Measurements from ENCODE around the gene SERTAD3.

SERTAD3 gene

DNA sequence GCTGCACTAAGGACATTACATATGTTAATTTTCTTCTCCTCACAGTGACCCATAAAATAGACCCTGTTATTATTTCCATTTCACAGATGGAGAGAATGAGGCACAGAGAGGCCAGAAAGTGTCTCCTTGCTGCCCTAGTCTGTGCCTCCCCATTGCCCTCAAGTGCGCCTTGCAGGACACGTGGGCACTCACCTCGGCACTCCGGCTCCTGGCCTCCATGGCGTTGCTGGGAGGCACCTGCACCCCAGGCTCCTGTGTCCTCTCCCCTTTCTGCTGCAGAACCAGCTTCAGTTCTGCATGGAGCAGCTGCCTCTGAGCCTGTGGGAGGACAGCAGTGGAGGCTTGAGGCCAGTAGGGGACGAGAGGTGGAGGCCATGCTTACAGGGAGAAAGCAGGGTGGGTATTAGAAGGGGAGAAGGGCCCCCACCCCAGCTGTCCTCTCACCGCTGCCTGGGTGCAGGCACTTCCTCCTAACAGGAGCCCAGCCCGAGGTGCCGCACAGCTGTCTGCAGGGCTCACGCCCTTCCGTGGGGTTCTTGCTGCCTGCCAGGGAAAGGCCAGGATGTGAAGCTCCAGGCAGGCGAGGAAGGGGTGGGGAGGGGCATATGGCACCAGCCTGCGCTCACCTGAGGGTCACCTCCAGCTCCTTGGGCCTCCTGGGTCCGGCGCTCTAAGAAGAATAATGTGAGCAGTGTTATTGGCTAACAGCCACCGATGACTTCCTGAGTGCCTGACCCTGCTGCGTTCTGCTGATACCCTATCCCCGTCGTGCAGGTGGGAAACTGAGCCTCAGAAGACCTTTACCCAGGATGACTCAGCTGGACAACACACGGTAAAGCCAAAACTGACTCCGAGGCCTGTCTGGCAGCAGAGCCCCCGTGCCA, 36.2 kb downstream of the SERTAD3 start:
- no peak for DNase-seq

DNA sequence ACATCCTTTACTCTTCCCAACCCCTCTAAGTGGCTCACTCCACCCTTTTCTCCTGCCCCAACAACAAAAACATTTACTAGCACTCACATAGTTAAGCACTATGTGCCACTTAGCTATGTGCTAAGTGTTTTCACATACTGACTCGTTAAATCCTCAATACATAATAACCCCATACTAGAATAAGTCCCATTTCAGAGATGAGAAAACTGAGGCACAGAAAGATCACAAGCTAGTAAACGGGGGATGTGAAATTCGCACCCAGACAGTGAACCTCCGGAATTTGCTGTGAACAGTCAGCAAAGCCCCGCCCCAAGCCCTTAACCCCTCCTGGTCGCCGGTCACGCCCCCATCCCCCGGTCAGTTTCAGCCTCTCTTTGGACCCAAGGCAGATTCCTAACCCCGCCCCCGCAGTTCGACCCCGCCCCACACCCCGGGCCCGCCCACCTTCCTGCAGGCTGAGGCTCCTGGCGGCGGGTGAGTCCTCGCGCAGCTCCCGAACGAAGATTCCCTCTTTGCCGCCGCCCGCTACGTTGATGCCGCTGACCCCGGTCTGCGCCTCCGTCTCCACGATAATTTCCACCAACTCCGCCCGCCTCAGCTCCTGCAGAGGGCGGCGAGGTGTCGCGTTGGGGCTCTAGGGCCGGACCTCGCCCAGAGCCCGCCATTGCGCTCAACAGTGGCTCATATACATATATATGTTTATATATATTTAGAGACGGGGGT, 40.7 kb downstream of the SERTAD3 start:
- peak; percentile 94 for DNase-seq

DNA sequence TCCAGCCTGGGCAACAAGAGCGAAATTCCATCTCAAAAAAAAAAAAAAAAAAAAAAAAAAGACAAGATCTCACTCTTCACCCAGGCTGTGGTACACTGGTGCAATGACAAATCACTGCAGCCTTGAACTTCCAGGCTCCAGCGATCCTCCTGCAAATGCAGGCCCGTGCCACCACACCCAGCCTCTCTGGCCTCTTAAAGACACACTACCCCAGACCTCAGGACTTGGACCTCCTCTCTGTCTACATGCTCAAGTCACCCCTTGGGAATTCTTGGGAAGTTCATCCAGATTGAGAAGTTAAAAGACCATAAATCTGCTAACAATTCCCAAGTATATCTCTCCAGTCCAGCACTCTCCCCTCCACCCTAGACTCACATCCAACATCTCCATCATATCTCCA, 43.6 kb downstream of the SERTAD3 start:
- no peak for DNase-seq

DNA sequence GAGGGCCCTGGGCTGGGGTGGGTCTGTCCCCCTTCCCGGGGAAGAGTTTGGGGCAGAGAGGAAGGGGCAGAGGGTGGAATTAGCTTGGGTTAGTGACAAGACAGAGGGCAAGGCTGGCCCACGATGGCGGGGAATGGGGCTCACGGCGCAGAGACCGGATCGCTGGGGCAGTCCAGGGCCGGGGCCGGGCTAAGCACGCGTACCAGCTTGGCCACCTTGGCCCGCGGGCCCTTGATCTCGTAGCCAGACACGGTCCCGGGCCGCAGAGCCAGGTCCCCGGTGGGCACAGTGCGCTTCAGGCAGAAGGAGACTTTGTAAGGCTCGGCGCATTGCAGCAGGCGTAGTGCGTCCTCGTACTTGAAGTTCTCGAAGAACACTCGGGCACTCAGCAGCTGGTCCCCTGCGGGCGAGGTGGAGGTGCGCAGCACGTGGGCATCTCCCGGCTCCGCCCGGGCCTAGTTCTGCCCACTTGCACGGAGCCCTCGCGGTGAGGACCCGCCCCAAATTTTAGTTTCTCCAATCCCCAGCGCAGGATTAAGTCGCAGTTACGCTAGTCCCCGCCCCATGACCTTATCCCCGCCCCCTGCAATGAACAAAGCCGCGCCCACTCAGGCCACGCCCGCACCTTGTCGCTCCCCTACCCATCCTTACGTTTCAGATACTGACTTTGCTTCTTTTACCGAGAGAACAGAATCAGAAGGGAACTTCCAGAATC, 45.6 kb downstream of the SERTAD3 start:
- DNase-seq, result no peak

DNA sequence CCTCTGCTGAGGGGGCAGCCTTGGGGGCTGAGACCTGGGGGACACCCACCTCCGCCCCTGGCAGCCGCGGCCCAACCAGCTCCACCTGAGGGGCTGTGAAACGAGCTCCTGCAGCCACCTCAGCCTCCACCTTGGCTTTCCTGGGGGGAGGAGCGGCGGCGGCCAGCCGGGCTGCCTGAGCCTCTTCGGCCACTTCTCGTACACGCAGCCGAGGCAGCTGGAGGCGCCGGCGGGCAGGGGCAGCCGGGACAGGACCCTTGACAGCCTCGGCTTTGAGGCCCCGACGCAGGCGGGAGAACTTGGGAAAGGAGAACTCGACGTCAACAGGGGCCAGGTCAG, 46.6 kb downstream of the SERTAD3 start:
- DNase-seq, result no peak

DNA sequence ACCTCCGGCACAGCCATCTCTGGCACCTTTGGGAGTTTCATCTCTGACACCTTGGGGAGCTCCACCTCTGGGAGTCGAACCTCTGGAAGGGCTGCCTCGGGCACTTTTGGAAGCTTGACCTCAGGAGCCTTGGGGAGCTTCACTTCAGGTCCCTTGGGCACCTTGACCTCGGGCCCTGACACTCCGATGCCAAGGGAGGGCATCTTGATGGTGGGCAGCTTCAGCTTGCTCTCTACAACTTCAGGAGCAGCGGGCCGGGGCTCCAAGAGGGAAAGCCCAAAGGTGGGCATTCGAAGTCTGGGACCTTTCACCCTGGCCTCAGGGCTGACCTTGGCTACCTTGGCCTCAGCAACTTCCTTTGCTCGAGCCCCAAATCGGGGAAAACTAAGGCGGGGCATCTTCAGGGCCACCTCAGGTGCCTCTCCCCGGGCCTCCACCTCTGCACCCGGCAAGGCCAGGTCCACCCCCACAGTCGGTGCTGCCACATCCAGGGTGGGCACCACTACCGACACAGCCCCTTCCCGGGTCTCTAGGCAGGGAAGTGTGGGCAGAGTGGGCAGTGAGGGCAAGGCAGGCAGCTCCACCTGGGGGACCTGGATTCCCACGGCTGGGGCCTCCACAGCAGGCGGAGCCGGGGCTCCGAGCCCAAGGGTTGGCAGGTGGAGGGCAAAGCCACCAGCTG, 47.1 kb downstream of the SERTAD3 start:
- no peak for DNase-seq

DNA sequence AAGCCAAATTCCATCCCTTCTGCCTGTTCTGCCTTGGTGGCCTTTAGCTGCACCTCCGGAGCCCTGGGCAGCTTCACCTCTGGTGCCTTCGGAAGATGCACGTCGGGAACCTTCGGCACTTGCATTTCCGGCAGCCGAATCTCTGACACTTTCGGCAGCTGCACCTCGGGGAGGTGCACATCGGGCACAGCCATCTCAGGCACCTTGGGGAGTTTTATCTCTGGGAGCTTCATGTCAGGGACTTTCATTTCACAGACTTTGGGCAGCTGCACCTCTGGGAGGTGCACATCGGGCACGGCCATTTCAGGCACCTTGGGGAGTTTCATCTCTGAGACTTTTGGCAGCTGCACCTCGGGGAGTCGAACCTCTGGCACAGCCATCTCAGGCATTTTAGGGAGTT, 48.2 kb downstream of the SERTAD3 start:
- no peak for DNase-seq

DNA sequence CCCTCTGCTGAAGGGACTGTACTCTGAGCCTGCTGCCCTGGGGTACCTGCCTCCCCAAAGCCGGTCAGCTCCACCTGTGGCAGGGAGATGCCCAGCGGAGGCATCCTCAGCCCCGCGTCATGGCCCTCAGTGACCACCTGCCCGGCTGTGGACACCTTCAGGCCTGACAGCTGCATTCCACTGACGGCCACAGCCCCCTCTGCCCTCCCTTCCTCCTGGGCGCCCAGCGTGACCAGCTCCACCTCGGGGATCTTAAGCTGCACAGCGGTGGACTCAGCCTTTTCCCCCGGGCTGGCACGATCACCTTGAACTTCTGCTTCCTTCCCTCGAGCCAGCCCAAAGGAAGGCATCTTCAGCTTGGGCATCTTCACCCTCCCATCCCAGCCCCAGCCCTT, 49.3 kb downstream of the SERTAD3 start:
- DNase-seq, result no peak

DNA sequence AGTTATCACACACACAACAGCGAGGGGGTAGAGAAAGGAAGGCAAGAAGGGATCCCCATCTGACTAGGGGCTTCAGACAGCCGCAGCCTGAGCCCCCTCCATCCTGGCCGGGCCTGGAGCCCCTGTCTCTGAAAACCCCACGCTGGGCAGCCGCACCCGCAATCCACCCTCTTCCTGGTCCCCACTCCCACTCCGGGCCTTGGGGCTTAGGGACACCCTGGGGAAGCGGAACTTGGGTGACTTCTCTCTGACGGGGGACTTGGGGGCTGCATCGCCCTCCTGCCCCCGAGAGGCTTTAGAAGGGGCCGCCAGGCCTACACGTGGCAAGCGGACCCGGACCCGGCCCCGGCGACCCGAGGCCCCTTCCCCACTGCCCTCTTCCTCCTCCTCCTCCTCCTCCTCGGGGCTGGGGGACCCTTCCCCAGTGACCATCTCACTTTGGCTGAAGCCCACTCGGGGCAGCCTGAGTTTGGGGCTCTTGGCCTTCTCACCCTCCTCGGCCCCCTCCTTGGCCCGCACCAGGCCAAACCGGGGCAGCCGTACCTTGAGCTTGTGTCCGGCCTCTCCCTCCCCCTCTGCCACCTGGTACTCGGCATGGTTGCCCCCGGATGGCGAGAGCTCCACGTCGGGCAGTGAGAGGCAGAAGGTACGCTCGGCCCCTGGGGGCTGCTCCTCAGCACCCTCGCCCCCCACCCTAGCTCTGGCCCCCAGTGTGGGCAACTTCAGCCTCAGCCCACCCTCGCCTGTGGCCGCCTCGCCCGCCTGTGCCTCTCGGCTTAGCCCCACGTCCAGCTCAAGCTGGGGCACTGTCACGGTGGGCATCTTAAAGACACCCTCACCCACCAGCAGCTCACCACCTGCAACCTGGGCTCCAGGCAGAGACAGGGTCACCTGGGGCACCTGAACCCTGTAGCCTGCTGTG, 50.0 kb downstream of the SERTAD3 start:
- DNase-seq, result no peak

DNA sequence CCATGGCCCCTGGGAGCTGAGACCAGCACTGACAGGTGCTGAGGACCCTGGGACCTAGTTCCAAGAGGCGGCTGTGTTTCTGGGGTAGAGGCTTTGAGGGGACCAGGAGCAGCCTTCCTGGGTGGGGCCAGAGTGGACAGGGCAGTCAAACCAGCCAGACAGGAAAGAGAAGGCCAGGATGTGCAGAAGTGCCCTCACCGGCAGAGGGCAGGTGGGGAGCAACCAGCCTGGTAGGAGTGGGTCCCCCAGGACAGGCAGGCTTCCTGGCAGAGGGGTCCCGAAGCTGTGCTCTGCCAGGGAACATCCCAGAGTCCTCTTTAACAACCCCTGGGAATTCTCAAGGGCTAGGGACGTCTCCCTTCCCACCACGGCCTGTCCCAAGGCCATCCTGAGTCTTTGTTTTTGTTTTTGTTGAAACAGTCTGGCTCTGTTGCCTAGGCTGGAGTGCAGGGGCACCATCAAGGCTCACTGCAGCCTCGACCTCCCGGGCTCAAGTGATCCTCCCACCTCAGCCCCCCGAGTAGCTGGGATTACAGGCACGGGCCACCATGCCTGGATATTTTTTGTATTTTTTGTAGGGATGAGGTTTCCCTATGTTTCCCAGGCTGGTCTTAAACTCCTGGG, 51.1 kb downstream of the SERTAD3 start:
- DNase-seq, result peak; percentile 91

DNA sequence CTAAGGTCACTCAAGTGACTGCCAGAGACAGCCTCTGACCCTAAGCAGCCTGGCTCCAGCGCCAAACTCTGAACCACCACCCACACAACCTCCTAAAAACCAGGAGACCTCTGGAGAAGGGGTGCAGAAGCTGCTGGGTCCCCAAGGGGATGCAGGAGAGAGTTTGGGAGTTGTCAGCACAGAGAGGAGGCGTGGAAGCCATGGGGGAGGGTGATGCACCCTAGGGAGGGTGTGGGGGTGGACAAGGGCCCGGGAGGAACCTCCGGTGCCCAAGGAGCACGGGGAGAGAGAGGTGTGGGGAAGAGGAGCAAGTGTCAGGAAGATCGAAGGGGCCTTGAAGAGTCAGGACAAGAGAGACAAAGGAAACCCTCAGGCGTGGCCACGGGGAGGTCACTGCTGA, 52.0 kb downstream of the SERTAD3 start:
- DNase-seq, result no peak
